HL-60 (cell line): ENCODE results near the gene SEPTIN12.

Source experiments
- DNase-seq, 2 experiments: peaks; one replicate each; pipeline ENCODE4 v3.0.0-alpha.2; 2010 to 2020; ENCODE audit warnings: low read depth in 1 of 2, low spot score in 1 of 2
- H3K27ac ChIP-seq: fragments of 250-450 bp; sonication (Bioruptor Pico); replicated peaks from 2 replicates; pipeline ENCODE4 v1.5.1; 2020; ENCODE audit warnings: mild to moderate bottlenecking, moderate library complexity
- H3K27me3 ChIP-seq: fragments of 250-450 bp; sonication (Bioruptor Pico); 2 replicates; pipeline ENCODE4 v1.5.1; 2021; ENCODE audit warnings: mild to moderate bottlenecking, moderate library complexity; ENCODE audit not compliant: insufficient read depth, poor library complexity, severe bottlenecking
- H3K4me3 ChIP-seq: replicated peaks from 2 replicates; pipeline ENCODE4 v1.5.1; 2011; ENCODE audit warnings: mild to moderate bottlenecking, control low read depth, low read length; ENCODE audit not compliant: insufficient read depth
- CTCF ChIP-seq: IDR thresholded peaks from one replicate; pipeline ENCODE4 v1.5.1; 2011; ENCODE audit warnings: low read length, control low read depth, inconsistent platforms; ENCODE audit not compliant: insufficient read depth
- GABPA ChIP-seq: IDR thresholded peaks from 2 replicates; pipeline ENCODE4 v1.6.1; 2012; ENCODE audit warnings: low read depth
- POLR2AphosphoS5 ChIP-seq: IDR thresholded peaks from 2 replicates; pipeline ENCODE4 v1.6.1; 2012; ENCODE audit warnings: low read depth
- REST ChIP-seq: IDR thresholded peaks from 2 replicates; pipeline ENCODE4 v1.6.1; 2012; ENCODE audit warnings: low read depth; ENCODE audit not compliant: insufficient replicate concordance
- SPI1 ChIP-seq: IDR thresholded peaks from 2 replicates; pipeline ENCODE4 v1.6.1; 2012; ENCODE audit warnings: low read depth, mild to moderate bottlenecking, borderline replicate concordance

The SEPTIN12 gene

GRCh38 chr16:4768549-4769305, 19.4 kb downstream of the SEPTIN12 start:
- H3K27me3 ChIP-seq, result no peaks in the 10 kb centered on the region
- peak overlapping the region; percentile 62 for H3K27ac ChIP-seq
- H3K4me3 ChIP-seq, result peak overlapping the region; percentile 60
- TF ChIP-seq POLR2AphosphoS5 (peak; percentile 74), REST (no peak), GABPA (peak; percentile 84)
- peak; percentile 84 to 95 for DNase-seq

GRCh38 chr16:4767872-4768548, 20.1 kb downstream of the SEPTIN12 start:
- DNase-seq, result peak in 1 of 2 experiments; percentile 28
- Histone ChIP-seq H3K27me3 (no peaks in the 10 kb centered on the region), H3K4me3 (peak overlapping the region; percentile 60), H3K27ac (peak overlapping the region; percentile 62)
- TF ChIP-seq REST, result no peak
- TF ChIP-seq CTCF, result no peak
- no peak for TF ChIP-seq SPI1
- TF ChIP-seq GABPA, result no peak

GRCh38 chr16:4766875-4767628, 21.1 kb downstream of the SEPTIN12 start, which contains the start of gene ZNF500:
Gene ZNF500, minus strand, starts transcription at chr16:4767162. Its CDS starts 1,184 bp downstream, at chr16:4765978.
- H3K27me3 ChIP-seq, result no peaks in the 10 kb centered on the region
- peak; percentile 96 to 98 for DNase-seq
- H3K27ac ChIP-seq, result peak within 1 kb of the TSS; percentile 88
- TF ChIP-seq POLR2AphosphoS5, result peak; percentile 76
- no peak for TF ChIP-seq CTCF
- H3K4me3 ChIP-seq, result peak within 1 kb of the TSS; percentile 96
